Neural progenitor cell (in vitro differentiated cells): Measurements from ENCODE around the gene CFAP20DC. TPM values are rescaled to one million over a fixed set of nuclear protein-coding genes. Genes with fewer than 3 reads are reported as not detected.

Experiments
- DNase-seq: peaks from one replicate; pipeline ENCODE4 v3.0.0-alpha.2; 2016; ENCODE audit warnings: low spot score
- H2AFZ ChIP-seq: fragments of 200-600 bp; sonication (generic); replicated peaks from 2 replicates; pipeline ENCODE4 v1.6.1; 2016; ENCODE audit warnings: antibody characterized with exemption
- H3F3A ChIP-seq: fragments of 200-600 bp; sonication (generic); 2 replicates; pipeline ENCODE4 v1.6.1; 2016; ENCODE audit warnings: antibody characterized with exemption, low read depth
- H3K27ac ChIP-seq: fragments of 200-600 bp; sonication (generic); 2 replicates; pipeline ENCODE4 v1.5.1; 2016; ENCODE audit warnings: mild to moderate bottlenecking
- H3K27me3 ChIP-seq: fragments of 200-600 bp; sonication (generic); 2 replicates; pipeline ENCODE4 v1.6.1; 2016; ENCODE audit warnings: mild to moderate bottlenecking, moderate library complexity
- H3K36me3 ChIP-seq: fragments of 200-600 bp; sonication (generic); 2 replicates; pipeline ENCODE4 v1.5.1; 2016
- H3K4me1 ChIP-seq: fragments of 200-600 bp; sonication (generic); 2 replicates; pipeline ENCODE4 v1.6.1; 2016; ENCODE audit warnings: mixed run types
- H3K4me2 ChIP-seq: fragments of 200-600 bp; sonication (generic); 2 replicates; pipeline ENCODE4 v1.6.1; 2016
- H3K4me3 ChIP-seq: fragments of 200-600 bp; sonication (generic); 2 replicates; pipeline ENCODE4 v1.5.1; 2016
- H3K79me2 ChIP-seq: fragments of 200-600 bp; sonication (generic); 2 replicates; pipeline ENCODE4 v1.6.1; 2016; ENCODE audit warnings: low read depth
- H3K9ac ChIP-seq: fragments of 200-600 bp; sonication (generic); 2 replicates; pipeline ENCODE4 v1.6.1; 2016
- H3K9me3 ChIP-seq: fragments of 200-600 bp; sonication (generic); 2 replicates; pipeline ENCODE4 v1.5.1; 2016; ENCODE audit warnings: low read depth
- H4K20me1 ChIP-seq: fragments of 200-600 bp; sonication (generic); 2 replicates; pipeline ENCODE4 v1.6.1; 2016; ENCODE audit warnings: low read depth
- H3K27ac Mint-ChIP-seq: 3 replicates; pipeline ENCODE4 v1.8.0; 2021; ENCODE audit warnings: mixed read lengths
- H3K27me3 Mint-ChIP-seq: 2 replicates; pipeline ENCODE4 v1.8.0; 2022; ENCODE audit warnings: low read depth, mild to moderate bottlenecking, inconsistent platforms, moderate library complexity, mixed read lengths; ENCODE audit not compliant: insufficient read depth
- H3K36me3 Mint-ChIP-seq: 3 replicates; pipeline ENCODE4 v1.8.0; 2021; ENCODE audit warnings: mixed read lengths
- H3K4me1 Mint-ChIP-seq: 3 replicates; pipeline ENCODE4 v1.8.0; 2021; ENCODE audit warnings: mixed read lengths
- H3K4me3 Mint-ChIP-seq: 3 replicates; pipeline ENCODE4 v1.8.0; 2021; ENCODE audit warnings: mild to moderate bottlenecking, moderate library complexity, mixed read lengths
- H3K9me3 Mint-ChIP-seq: 3 replicates; pipeline ENCODE4 v1.8.0; 2020; ENCODE audit warnings: mixed read lengths
- CTCF ChIP-seq: fragments of 200-600 bp; sonication (generic); IDR thresholded peaks from 2 replicates; pipeline ENCODE4 v1.5.1; 2017; ENCODE audit warnings: antibody characterized with exemption, mild to moderate bottlenecking
- EZH2 ChIP-seq: fragments of 200-600 bp; sonication (generic); IDR thresholded peaks from 2 replicates; pipeline ENCODE4 v1.6.1; 2017; ENCODE audit warnings: antibody characterized with exemption, mild to moderate bottlenecking, moderate library complexity
- EZH2phosphoT487 ChIP-seq: fragments of 200-600 bp; sonication (generic); IDR thresholded peaks from 2 replicates; pipeline ENCODE4 v1.6.1; 2017; ENCODE audit warnings: antibody characterized with exemption
- total RNA-seq: library from RNA; depleted of rRNA; stranded (reverse); fragments of >200 nt; gene quantifications from 2 replicates; pipeline ENCODE4 v1.2.3, GENCODE V29; 2015; ENCODE audit warnings: low replicate concordance

Gene CFAP20DC
- total RNA-seq, 1 donor from 2014 or later = 14.0 TPM

GRCh38 chr3:58993547-58993946, 56.3 kb downstream of the CFAP20DC start:
- Mint-ChIP-seq H3K4me1 (peaks cover 4% of the 10 kb centered on the region), H3K36me3 (no peaks in the 10 kb centered on the region), H3K27ac (no peak overlapping the region), H3K9me3 (no peaks in the 10 kb centered on the region), H3K4me3 (no peak overlapping the region), H3K27me3 (peaks cover 3% of the 10 kb centered on the region)
- no peak overlapping the region for H3K4me2 ChIP-seq
- H3K4me1 ChIP-seq = peaks cover 6% of the 10 kb centered on the region
- no peaks in the 10 kb centered on the region for H3K9me3 ChIP-seq
- no peaks in the 10 kb centered on the region for H4K20me1 ChIP-seq
- no peak for DNase-seq
- no peaks in the 10 kb centered on the region for H3K79me2 ChIP-seq
- no peak overlapping the region for H3K4me3 ChIP-seq
- no peaks in the 10 kb centered on the region for H3K36me3 ChIP-seq
- H3K27ac ChIP-seq = no peak overlapping the region
- H2AFZ ChIP-seq = no peak overlapping the region
- no peaks in the 10 kb centered on the region for H3F3A ChIP-seq
- TF ChIP-seq EZH2 (no peak), CTCF (no peak), EZH2phosphoT487 (no peak)
- H3K27me3 ChIP-seq = no peaks in the 10 kb centered on the region
- no peak overlapping the region for H3K9ac ChIP-seq

GRCh38 chr3:58991623-58992022, 58.2 kb downstream of the CFAP20DC start:
- peaks cover 3% of the 10 kb centered on the region for H3K27me3 Mint-ChIP-seq
- Histone ChIP-seq H4K20me1 (no peaks in the 10 kb centered on the region), H3K9ac (no peak overlapping the region), H3K27me3 (no peaks in the 10 kb centered on the region), H3K79me2 (no peaks in the 10 kb centered on the region), H3K4me2 (no peak overlapping the region), H3K4me1 (peaks cover 6% of the 10 kb centered on the region), H3K36me3 (no peaks in the 10 kb centered on the region), H3K9me3 (no peaks in the 10 kb centered on the region), H3F3A (no peaks in the 10 kb centered on the region), H3K4me3 (no peak overlapping the region), H2AFZ (no peak overlapping the region), H3K27ac (no peak overlapping the region)
- H3K4me1 Mint-ChIP-seq = peaks cover 4% of the 10 kb centered on the region
- no peaks in the 10 kb centered on the region for H3K9me3 Mint-ChIP-seq
- no peak overlapping the region for H3K4me3 Mint-ChIP-seq
- DNase-seq = peak; percentile 20
- H3K27ac Mint-ChIP-seq = no peak overlapping the region
- H3K36me3 Mint-ChIP-seq = no peaks in the 10 kb centered on the region
- TF ChIP-seq EZH2phosphoT487 = no peak
- no peak for TF ChIP-seq EZH2
- TF ChIP-seq CTCF = no peak

DNA sequence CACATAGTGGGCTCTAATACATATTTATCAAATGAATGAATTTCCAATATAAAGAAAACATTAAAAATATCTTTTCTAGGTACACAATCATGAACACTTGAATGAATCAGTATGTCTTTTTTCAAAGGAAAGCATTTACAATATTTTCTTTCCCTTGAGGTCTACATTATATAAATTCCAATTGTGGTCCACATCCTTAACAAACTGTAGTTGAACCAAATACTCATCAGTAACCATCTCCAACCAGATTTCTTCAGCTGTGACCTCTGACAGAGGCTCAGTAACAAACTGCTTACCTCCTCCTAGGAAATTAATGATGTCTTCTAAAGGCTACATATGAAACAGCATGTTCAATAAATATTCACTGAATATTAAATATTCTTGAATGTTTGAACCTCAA, 58.8 kb downstream of the CFAP20DC start:
- Mint-ChIP-seq H3K9me3 (peaks cover 2% of the 10 kb centered on the region), H3K4me1 (peaks cover 4% of the 10 kb centered on the region)
- no peaks in the 10 kb centered on the region for H3F3A ChIP-seq

More for the DNA sequence above, 58.8 kb downstream of the CFAP20DC start:
- Mint-ChIP-seq H3K4me3 (no peak overlapping the region), H3K27ac (no peak overlapping the region), H3K27me3 (peaks cover 3% of the 10 kb centered on the region), H3K36me3 (no peaks in the 10 kb centered on the region)
- Histone ChIP-seq H3K4me3 (no peak overlapping the region), H3K4me2 (no peak overlapping the region), H3K9ac (no peak overlapping the region), H3K79me2 (no peaks in the 10 kb centered on the region), H3K9me3 (no peaks in the 10 kb centered on the region), H3K27ac (no peak overlapping the region), H3K4me1 (peaks cover 6% of the 10 kb centered on the region), H3K27me3 (no peaks in the 10 kb centered on the region), H3K36me3 (no peaks in the 10 kb centered on the region), H2AFZ (no peak overlapping the region), H4K20me1 (no peaks in the 10 kb centered on the region)
- no peak for TF ChIP-seq CTCF
- no peak for TF ChIP-seq EZH2phosphoT487
- TF ChIP-seq EZH2 = no peak
- DNase-seq = no peak
